PC-3 (cell line): ENCODE measurements around the gene BBS2. TPM values are rescaled to one million over a fixed set of nuclear protein-coding genes. Genes with fewer than 3 reads are reported as not detected.

Experiments
- ATAC-seq: fragments of 200-7000 bp; cut with Tn5 transposase; 2 replicates; pipeline ENCODE4 v1.9.1; 2020; ENCODE audit warnings: mild to moderate bottlenecking, moderate library complexity
- BruUV-seq: library from RNA; stranded (reverse); fragments of 400-500 nt; replicated peaks from 2 replicates; lab custom pipeline; 2021; lab: Mats Ljungman, UMichigan
- CTCF ChIA-PET: fragments of 300-600 bp; sonication (Branson Sonifier 250); formaldehyde crosslinking; loops from one replicate; lab custom pipeline; 2022; ENCODE audit warnings: antibody characterized with exemption; lab: Charles Lee
- POLR2A ChIA-PET: fragments of 300-600 bp; sonication (Branson Sonifier 250); formaldehyde crosslinking; loops from one replicate; lab custom pipeline; 2022; ENCODE audit warnings: antibody characterized with exemption; ENCODE audit not compliant: unreplicated experiment; lab: Charles Lee
- DNase-seq: peaks from one replicate; pipeline ENCODE4 v3.0.0-alpha.2; 2015
- H2AFZ ChIP-seq: fragments of 300-600 bp; sonication (generic); 2 replicates; pipeline ENCODE4 v1.6.0; 2016; ENCODE audit warnings: antibody characterized with exemption, low read length
- H3F3A ChIP-seq: fragments of 300-600 bp; sonication (generic); one replicate; pipeline ENCODE4 v1.6.0; 2017; ENCODE audit warnings: antibody characterized with exemption, low read length, control low read depth, mild to moderate bottlenecking; ENCODE audit not compliant: unreplicated experiment
- H3K27ac ChIP-seq: fragments of 300-600 bp; sonication (generic); 2 replicates; pipeline ENCODE4 v1.5.1; 2016; ENCODE audit warnings: mild to moderate bottlenecking, low read length
- H3K27me3 ChIP-seq: fragments of 300-600 bp; sonication (generic); 2 replicates; pipeline ENCODE4 v1.6.1; 2016; ENCODE audit warnings: low read length, mixed read lengths
- H3K36me3 ChIP-seq: fragments of 300-600 bp; sonication (generic); 2 replicates; pipeline ENCODE4 v1.6.1; 2016; ENCODE audit warnings: low read depth, mixed run types, low read length, mixed read lengths
- H3K4me1 ChIP-seq: fragments of 300-600 bp; sonication (generic); 2 replicates; pipeline ENCODE4 v1.5.1; 2016; ENCODE audit warnings: low read length; ENCODE audit not compliant: insufficient read depth
- H3K4me2 ChIP-seq: fragments of 300-600 bp; sonication (generic); 2 replicates; pipeline ENCODE4 v1.6.0; 2016; ENCODE audit warnings: low read length
- H3K4me3 ChIP-seq: fragments of 300-600 bp; sonication (generic); 2 replicates; pipeline ENCODE4 v1.5.1; 2016; ENCODE audit warnings: mild to moderate bottlenecking, low read length, mixed read lengths
- H3K79me2 ChIP-seq: fragments of 300-600 bp; sonication (generic); 2 replicates; pipeline ENCODE4 v1.6.1; 2017; ENCODE audit warnings: low read length, mixed read lengths
- H3K9ac ChIP-seq: fragments of 300-600 bp; sonication (generic); 2 replicates; pipeline ENCODE4 v1.6.0; 2016; ENCODE audit warnings: mild to moderate bottlenecking, low read length
- H3K9me2 ChIP-seq: fragments of 300-600 bp; sonication (generic); replicated peaks from 2 replicates; pipeline ENCODE4 v1.6.1; 2016; ENCODE audit warnings: mixed run types, low read length, mixed read lengths
- H3K9me3 ChIP-seq: fragments of 300-600 bp; sonication (generic); 2 replicates; pipeline ENCODE4 v1.6.1; 2016; ENCODE audit warnings: low read length, mixed read lengths
- H4K20me1 ChIP-seq: fragments of 300-600 bp; sonication (generic); 2 replicates; pipeline ENCODE4 v1.6.1; 2016; ENCODE audit warnings: low read length, mixed read lengths
- EZH2 ChIP-seq: fragments of 300-600 bp; sonication (generic); IDR thresholded peaks from one replicate; pipeline ENCODE4 v1.6.1; 2017; ENCODE audit warnings: antibody characterized with exemption, mild to moderate bottlenecking, low read length; ENCODE audit not compliant: unreplicated experiment
- EZH2phosphoT487 ChIP-seq: fragments of 300-600 bp; sonication (generic); IDR thresholded peaks from 2 replicates; pipeline ENCODE4 v1.6.1; 2018; ENCODE audit warnings: mild to moderate bottlenecking, antibody characterized with exemption, low read length, borderline replicate concordance
- intact Hi-C: fragments of 100-400 bp; cut with micrococcal nuclease; formaldehyde crosslinking; loops from 2 replicates; pipeline ENCODE4 v1.9.0; 2023
- total RNA-seq: library from RNA; depleted of rRNA; stranded (reverse); fragments of >200 nt; gene quantifications from 2 replicates; pipeline ENCODE4 v1.2.3, GENCODE V29; 2014
- TF ChIP-seq, protein P1 (sequence below): fragments of 300-600 bp; sonication (generic); conservative IDR thresholded peaks from 2 replicates; pipeline ENCODE4 v1.5.1; 2017; ENCODE audit warnings: antibody characterized with exemption, low read depth, mild to moderate bottlenecking, low read length

The BBS2 gene
- total RNA-seq, 1 experiment from 2014 or later: 19.2 TPM

DNA sequence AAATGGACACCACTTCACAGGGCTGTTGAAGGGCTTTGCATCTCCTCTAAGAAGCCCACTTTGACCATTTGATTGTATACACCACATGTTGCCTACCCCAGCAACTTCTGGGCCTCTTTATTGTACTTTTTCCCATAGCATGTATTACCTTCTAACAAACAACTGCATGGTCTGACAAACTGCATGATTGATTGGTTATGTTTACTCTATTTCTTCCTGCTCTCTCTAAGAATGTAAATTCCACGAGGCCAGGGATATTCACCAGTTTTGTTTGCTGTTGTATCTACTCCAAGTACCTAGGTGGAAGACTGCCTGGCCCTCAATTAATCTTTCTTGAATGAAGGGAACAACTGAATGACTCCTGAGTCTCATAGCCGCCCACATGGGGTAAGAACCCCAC, 22.2 kb upstream of the BBS2 start:
- Histone ChIP-seq H3K9me3 (no peaks in the 10 kb centered on the region), H3K4me2 (no peak overlapping the region), H2AFZ (no peak overlapping the region), H3K36me3 (no peaks in the 10 kb centered on the region), H3K27me3 (no peaks in the 10 kb centered on the region), H3K9ac (no peak overlapping the region), H3K79me2 (no peaks in the 10 kb centered on the region), H3K9me2 (no peaks in the 10 kb centered on the region), H4K20me1 (no peaks in the 10 kb centered on the region), H3K27ac (no peak overlapping the region), H3K4me3 (no peak overlapping the region), H3K4me1 (no peaks in the 10 kb centered on the region), H3F3A (no peaks in the 10 kb centered on the region)
- no peak for ATAC-seq
- TF ChIP-seq EZH2phosphoT487 (no peak), EZH2 (no peak)
- TF ChIP-seq, protein P1, sequence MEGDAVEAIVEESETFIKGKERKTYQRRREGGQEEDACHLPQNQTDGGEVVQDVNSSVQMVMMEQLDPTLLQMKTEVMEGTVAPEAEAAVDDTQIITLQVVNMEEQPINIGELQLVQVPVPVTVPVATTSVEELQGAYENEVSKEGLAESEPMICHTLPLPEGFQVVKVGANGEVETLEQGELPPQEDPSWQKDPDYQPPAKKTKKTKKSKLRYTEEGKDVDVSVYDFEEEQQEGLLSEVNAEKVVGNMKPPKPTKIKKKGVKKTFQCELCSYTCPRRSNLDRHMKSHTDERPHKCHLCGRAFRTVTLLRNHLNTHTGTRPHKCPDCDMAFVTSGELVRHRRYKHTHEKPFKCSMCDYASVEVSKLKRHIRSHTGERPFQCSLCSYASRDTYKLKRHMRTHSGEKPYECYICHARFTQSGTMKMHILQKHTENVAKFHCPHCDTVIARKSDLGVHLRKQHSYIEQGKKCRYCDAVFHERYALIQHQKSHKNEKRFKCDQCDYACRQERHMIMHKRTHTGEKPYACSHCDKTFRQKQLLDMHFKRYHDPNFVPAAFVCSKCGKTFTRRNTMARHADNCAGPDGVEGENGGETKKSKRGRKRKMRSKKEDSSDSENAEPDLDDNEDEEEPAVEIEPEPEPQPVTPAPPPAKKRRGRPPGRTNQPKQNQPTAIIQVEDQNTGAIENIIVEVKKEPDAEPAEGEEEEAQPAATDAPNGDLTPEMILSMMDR: no peak
- no TSS peak for BruUV-seq
- DNase-seq: no peak
- POLR2A ChIA-PET: no interaction called here
- CTCF ChIA-PET: no interaction called here
- intact Hi-C loops: no loop called here

DNA sequence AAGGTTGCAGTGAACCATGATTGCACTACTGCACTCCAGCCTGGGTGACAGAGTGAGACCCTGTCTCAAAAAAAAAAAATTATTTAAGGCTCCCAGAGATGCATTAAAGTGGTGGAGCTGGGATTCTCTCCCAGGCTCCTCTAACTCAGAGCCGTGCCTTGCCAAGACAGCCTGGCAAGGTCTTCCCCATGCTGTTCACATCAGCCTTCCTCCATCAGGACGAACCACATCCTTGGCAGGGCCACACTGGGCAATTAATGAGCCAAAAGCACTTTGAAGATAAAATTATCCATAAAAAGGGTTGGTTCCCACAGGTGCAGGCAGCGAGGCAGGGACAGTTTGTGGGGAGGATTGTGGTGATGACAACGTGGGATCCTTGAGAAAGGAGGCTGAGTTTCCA, 19.8 kb upstream of the BBS2 start:
- no peak overlapping the region for H3K27ac ChIP-seq
- CTCF ChIA-PET: no interaction called here
- ATAC-seq (no peak), DNase-seq (no peak)
- no peaks in the 10 kb centered on the region for H4K20me1 ChIP-seq
- no peaks in the 10 kb centered on the region for H3K79me2 ChIP-seq
- no peak overlapping the region for H2AFZ ChIP-seq
- no peaks in the 10 kb centered on the region for H3F3A ChIP-seq
- no peak overlapping the region for H3K4me2 ChIP-seq
- intact Hi-C loops: no loop called here
- H3K27me3 ChIP-seq: no peaks in the 10 kb centered on the region
- BruUV-seq: no TSS peak
- H3K4me1 ChIP-seq: no peaks in the 10 kb centered on the region
- H3K36me3 ChIP-seq: no peaks in the 10 kb centered on the region
- no peak overlapping the region for H3K4me3 ChIP-seq
- no peaks in the 10 kb centered on the region for H3K9me3 ChIP-seq
- POLR2A ChIA-PET: no interaction called here
- no peak for TF ChIP-seq EZH2
- TF ChIP-seq, protein P1: no peak
- TF ChIP-seq EZH2phosphoT487: no peak
- no peak overlapping the region for H3K9ac ChIP-seq
- H3K9me2 ChIP-seq: no peaks in the 10 kb centered on the region

DNA sequence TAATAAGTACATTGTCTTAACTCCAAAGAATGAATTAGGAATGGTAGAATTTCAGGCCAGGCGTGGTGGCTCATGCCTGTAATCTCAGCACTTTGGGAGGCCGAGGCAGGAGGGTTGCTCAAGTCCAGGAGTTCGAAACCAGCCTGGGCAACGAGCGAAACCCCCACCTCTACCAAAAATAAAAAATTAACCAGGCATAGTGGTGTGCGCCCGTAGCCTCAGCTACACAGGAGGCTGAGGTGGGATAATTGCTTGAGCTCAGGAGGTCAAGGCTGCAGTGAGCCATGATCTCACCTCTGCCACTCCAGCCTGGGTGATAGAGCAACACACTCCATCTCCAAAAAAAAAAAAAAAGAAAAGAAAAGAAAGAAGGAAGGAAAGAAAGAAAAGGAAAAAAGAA, 18.5 kb upstream of the BBS2 start:
- no peak overlapping the region for H2AFZ ChIP-seq
- POLR2A ChIA-PET: no interaction called here
- no peaks in the 10 kb centered on the region for H3K36me3 ChIP-seq
- no peaks in the 10 kb centered on the region for H3K79me2 ChIP-seq
- intact Hi-C loops: no loop called here
- no peaks in the 10 kb centered on the region for H3F3A ChIP-seq
- no peak overlapping the region for H3K4me2 ChIP-seq
- no peaks in the 10 kb centered on the region for H3K9me2 ChIP-seq
- H3K27ac ChIP-seq: no peak overlapping the region
- no peak for DNase-seq
- no peak overlapping the region for H3K9ac ChIP-seq
- CTCF ChIA-PET: no interaction called here
- H3K4me1 ChIP-seq: no peaks in the 10 kb centered on the region
- H3K27me3 ChIP-seq: no peaks in the 10 kb centered on the region
- TF ChIP-seq EZH2phosphoT487: no peak
- TF ChIP-seq, protein P1: no peak
- no peak for TF ChIP-seq EZH2
- no TSS peak for BruUV-seq
- no peak overlapping the region for H3K4me3 ChIP-seq
- ATAC-seq: no peak
- no peaks in the 10 kb centered on the region for H4K20me1 ChIP-seq
- H3K9me3 ChIP-seq: no peaks in the 10 kb centered on the region
